GM12875 (cell line): ENCODE results near the gene KRT78.

ENCODE experiments used
- H3K4me3 ChIP-seq: one replicate; pipeline ENCODE4 v1.5.1; 2011; ENCODE audit warnings: low read depth, low read length, control low read depth
- TF ChIP-seq, protein P1 (sequence below): IDR thresholded peaks from 2 replicates; pipeline ENCODE4 v1.5.1; 2011; ENCODE audit warnings: low read depth, mild to moderate bottlenecking, control low read depth, inconsistent platforms, low read length, moderate library complexity, borderline replicate concordance; ENCODE audit not compliant: insufficient read depth

The KRT78 gene, protein sequence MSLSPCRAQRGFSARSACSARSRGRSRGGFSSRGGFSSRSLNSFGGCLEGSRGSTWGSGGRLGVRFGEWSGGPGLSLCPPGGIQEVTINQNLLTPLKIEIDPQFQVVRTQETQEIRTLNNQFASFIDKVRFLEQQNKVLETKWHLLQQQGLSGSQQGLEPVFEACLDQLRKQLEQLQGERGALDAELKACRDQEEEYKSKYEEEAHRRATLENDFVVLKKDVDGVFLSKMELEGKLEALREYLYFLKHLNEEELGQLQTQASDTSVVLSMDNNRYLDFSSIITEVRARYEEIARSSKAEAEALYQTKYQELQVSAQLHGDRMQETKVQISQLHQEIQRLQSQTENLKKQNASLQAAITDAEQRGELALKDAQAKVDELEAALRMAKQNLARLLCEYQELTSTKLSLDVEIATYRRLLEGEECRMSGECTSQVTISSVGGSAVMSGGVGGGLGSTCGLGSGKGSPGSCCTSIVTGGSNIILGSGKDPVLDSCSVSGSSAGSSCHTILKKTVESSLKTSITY

DNA sequence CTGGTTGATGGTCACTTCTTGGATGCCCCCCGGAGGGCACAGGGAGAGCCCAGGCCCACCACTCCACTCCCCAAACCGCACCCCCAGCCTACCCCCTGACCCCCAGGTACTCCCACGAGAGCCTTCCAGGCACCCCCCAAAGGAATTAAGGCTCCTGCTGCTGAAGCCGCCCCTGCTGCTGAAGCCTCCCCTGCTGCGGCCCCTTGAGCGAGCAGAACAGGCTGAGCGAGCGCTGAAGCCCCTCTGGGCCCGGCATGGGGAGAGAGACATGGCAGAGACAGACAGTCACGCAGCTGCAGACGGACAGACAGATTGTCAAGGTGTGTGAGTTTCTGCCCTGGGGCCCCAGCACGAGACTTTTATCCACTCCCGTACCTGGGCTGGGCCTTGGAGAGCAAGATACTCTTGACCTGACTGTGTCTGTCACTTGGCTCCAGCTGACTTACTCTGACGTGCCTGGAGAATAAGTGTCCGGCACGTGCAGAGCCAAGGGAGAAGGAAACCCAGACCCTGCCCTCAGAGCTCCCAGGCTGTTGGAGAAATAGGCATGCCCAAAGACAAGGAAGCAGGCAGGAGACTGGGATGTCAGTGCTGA, at the start of gene KRT78:
TSS of gene KRT78 (minus strand) at position 334 of the 595 bp plus-strand sequence. CDS start at position 270, 64 bp downstream.
- TF ChIP-seq, protein P1, sequence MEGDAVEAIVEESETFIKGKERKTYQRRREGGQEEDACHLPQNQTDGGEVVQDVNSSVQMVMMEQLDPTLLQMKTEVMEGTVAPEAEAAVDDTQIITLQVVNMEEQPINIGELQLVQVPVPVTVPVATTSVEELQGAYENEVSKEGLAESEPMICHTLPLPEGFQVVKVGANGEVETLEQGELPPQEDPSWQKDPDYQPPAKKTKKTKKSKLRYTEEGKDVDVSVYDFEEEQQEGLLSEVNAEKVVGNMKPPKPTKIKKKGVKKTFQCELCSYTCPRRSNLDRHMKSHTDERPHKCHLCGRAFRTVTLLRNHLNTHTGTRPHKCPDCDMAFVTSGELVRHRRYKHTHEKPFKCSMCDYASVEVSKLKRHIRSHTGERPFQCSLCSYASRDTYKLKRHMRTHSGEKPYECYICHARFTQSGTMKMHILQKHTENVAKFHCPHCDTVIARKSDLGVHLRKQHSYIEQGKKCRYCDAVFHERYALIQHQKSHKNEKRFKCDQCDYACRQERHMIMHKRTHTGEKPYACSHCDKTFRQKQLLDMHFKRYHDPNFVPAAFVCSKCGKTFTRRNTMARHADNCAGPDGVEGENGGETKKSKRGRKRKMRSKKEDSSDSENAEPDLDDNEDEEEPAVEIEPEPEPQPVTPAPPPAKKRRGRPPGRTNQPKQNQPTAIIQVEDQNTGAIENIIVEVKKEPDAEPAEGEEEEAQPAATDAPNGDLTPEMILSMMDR = no peak
- H3K4me3 ChIP-seq = no peak within 1 kb of the TSS

DNA sequence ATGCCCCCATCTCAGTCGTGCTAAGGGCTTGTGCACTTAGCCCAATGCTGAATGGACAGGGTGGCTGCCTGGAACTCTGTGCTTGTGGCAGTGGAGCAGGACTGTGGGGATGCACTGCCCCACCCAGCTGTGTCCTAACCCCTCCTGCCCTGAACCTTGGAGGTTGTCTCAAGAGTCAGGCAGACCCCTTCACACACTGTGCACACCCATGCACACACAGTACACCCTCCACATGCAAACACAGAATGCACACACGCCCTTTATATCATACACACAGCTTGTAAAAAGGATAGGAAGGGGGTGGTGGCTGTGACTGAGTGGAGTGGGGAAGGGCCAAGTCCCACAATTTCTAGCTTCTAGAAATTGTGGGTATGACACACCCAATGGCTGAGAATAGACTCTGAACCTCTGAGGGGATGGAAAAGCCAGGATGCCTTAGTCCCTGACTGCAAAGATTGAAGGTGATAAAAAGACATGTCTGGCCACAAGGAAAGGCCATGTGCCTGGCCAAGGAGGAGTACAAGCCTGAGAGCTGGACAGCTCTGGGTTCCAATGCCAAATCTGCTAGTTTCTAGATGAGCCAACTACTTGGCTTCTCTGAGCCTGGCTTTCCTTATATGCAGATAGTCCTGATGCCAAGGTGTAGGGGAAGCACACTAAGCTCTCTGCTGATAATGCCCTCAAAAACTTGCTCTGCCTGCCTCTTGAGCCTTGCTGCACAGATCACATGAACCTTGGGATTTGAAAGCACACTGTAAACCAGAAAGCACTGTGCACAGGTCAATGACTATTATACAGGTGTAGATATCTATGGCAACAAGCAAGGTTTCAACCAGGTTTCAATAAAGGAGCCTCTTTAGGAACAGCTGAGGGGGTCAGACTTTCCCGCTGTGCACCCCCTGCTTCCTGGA, 47.7 kb upstream of the KRT78 start:
- no peak overlapping the region for H3K4me3 ChIP-seq
- TF ChIP-seq, protein P1 = no peak

DNA sequence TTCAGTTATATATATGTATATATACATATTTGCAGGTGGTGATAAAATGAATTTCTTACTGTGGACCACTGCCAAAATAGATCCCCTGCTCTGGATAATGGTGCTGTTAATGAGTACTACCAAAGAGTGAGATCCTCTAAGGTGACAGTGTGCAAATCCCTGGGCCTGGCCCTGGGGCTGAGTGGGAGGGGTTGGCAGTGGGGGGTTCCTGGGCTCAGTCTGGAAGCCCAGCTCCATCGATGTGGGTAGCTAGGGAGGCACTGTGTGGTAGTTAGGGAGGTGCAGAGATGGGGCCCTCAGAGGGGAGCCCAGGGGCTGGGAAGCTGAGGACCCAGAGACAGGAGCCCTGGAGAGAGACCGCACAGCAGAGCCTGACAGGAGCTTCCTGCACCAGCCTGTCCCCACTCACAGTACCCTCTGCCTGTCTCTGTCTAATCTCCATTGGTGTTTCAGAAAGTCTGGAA, 47.0 kb upstream of the KRT78 start:
- TF ChIP-seq, protein P1 = no peak
- H3K4me3 ChIP-seq = no peak overlapping the region

DNA sequence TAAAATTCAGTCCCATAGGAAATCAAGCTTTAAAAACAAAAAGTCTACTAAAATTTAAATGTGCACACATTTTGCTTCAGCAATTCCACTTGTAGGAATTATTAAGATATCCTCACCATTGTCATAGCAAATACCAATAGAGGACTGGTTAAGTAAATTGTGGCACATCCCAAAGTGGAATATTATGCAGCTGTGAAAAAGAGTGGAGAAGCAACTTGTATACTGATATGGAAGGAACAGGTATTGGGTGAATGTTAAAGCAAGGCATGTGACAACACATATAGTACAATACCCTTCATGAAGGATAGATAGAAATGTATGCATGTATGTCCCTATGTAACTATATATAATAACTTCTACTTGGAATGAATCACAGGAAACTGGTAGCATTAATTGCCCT, 44.2 kb upstream of the KRT78 start:
- H3K4me3 ChIP-seq = no peak overlapping the region
- TF ChIP-seq, protein P1 = no peak

DNA sequence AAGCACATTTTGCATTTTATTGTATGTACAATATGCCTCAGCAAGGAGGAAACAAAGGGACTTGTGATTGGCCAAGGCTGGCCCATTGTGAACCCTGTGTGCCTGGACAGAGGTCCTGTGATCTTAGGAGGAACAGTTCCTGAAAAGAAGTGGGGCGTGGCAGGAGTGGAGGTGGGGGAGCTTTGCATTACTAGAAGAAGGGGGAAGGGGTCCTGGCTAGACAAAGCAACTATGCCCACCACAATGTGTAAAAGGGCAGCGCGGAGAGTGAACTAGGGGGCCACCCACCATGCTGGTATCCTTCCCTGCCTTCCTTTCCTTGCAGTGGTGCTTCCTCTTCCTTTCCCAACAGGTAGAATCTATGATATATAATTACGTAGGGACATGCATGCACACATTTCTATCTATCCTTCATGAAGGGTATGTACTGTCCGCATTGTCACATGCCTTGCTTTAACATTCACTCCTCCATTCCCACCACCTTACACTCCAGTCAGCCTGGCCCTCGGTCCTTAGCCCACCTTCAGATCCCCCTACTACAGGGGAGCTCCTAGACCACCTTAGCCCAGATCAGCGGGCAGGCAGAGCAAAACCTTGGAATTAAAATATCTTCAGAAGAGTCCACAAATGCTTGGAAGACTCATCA, 43.5 kb upstream of the KRT78 start:
- no peak overlapping the region for H3K4me3 ChIP-seq
- TF ChIP-seq, protein P1 = no peak

DNA sequence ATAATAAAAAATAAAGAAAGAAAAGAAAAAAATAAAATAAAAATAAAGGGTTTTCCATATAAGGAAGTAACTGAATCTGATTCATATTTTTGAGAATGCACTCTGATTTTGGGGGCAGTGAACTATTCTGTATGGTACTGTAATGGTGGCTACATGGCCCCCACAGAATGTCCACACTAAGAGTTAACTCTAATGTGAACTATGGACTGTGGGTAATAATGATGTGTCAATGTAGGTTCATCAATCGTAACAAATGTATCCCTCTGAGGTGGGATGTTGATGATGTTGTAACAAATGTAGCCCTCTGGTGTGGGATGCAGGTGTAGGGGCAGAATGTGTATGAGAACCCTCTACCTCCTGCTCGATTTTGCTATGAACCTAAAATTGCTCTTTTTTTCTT, 42.2 kb upstream of the KRT78 start:
- H3K4me3 ChIP-seq = no peak overlapping the region
- TF ChIP-seq, protein P1 = no peak
